HG02870 (cell line): ENCODE measurements around the gene USH2A.
A peak's percentile ranks its signal among the peaks of the same experiment; 100 is the strongest.
"Not testable (repeated sequence)": the region's sequence is repeated elsewhere in the genome, so short reads cannot be mapped to it uniquely, and the experiment has no call there.

Experiments used
- ATAC-seq: cut with Tn5 transposase; IDR thresholded peaks from one replicate; pipeline ENCODE4 v1.9.1; 2021; ENCODE audit warnings: mild to moderate bottlenecking, moderate library complexity; ENCODE audit not compliant: unreplicated experiment

Gene USH2A

DNA sequence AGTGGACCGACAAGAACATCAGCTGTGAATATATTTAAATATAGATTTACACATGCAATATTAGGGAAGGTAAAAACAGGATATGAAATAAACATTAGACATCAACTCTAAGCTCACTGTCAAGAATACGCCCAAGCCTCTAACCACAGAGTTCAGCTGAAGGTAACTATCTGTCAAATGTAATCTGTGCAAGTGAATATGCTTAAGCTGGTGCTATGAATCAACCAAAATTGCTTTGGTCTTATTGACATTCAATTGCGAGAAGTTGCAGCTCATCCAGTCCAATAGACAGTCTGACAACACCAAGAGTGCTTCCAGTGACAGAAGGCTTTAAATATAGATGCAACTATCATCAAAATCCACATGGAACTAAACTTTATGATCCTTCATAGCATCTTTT, 32.3 kb downstream of the USH2A start:
- no peak for ATAC-seq

DNA sequence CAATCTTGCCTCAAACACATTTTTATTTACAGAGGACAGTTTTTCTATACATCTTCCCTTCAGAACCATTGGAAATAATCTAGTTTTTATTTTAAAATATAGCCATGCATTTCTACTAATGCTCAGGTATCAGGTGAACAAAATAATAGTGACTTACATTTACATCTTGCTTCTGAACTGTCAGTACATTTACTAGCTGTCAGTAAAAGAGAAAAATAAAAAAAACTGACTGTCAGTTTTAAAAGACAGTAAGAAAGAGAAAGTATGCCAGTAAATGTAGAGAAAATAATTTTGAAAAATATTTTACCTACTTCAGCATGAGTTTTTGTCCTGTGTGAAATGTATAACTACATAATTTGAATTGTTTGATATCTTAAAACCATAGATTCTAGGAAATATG, 33.5 kb downstream of the USH2A start:
- ATAC-seq: no peak

DNA sequence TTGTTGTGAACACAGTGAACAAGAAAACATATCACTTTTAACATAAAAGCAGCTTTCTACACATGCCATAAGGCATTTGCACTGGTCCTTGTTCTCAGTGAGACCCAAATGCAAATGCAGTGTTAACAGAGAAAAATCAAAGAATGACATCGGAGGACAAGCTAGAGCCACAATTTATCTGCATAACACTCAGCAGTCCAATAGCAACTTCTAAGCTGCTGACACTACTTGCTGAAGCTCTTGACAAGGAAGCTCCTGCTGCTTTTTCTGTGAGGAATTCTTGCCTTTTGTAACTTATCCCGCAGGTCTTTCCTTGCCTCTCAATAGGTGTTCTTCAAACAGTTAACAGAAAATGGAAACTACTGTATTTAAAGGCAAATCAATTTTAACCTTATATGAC, 34.7 kb downstream of the USH2A start:
- ATAC-seq: no peak

DNA sequence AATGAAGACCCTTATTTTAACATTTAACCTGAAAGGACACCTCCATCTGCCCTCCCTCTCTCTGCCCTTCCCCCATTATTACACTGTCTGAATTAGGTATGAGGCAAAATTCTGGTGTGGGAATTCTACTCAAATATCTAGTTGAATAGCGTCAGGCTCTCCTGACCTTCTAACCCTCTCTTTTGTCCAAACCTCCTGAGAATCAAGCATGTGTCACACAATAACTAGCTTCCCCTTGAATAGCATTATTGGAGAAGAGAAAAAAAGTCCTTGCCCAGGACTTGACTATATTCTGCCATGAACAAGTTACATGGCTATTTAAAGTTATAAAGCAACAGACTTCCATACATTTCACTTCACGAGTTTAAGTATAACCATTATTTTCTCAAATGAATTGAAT, 35.5 kb downstream of the USH2A start:
- no peak for ATAC-seq

DNA sequence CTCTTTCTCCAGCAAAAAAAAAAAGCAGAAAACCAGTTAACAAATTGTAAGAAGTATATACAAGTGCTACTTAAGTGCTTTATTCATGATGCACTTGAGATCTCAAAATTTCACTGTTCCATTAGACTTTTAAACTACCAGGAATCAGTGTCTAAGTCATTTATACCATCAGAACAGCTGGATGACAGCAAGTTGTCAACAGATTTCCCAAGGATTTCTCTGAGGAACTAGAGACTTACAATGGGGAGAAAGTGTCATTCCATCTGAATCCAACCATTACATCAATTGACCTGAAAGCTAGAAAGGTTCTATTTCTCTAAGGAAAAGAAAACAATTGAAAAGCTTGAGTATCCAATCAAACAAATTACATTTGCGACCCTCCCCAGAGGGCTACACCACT, 43.8 kb downstream of the USH2A start:
- no peak for ATAC-seq

DNA sequence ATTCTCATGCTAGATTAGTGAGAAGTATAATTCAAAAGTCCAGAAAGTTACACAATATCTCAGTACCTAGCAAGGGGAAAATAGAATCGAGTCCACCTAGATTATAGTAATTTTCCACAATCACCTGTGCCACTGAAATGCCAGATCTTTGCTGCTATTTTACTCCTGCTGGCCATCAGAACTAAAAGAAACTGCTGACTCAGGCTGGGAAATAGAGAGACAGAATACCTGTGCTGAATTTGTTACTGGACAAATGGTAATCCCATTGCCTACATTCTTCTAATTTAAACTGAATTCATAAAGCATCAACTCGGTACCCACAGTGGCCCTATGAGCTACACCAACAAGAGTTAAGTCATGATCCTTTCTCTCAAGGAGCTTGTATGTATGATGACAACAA, 55.0 kb downstream of the USH2A start:
- no peak for ATAC-seq

DNA sequence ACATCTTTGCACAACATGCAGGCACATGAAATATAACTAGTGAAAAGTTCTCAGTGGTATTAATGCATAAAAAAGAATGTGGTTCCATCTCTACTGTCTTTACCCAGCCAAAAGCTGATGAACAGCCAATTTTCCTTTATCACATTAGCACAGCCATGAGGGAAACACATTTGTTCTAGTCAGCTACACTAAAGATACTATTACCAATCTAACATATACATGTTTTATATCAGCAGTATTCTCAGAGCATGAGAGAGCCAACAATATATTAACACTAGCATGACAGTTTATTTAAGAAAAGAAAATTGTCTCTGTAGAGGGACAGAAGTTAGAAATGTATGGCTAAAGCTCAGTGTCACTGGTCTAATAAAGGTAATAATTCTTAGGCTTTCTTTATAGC, 56.3 kb downstream of the USH2A start:
- no peak for ATAC-seq

DNA sequence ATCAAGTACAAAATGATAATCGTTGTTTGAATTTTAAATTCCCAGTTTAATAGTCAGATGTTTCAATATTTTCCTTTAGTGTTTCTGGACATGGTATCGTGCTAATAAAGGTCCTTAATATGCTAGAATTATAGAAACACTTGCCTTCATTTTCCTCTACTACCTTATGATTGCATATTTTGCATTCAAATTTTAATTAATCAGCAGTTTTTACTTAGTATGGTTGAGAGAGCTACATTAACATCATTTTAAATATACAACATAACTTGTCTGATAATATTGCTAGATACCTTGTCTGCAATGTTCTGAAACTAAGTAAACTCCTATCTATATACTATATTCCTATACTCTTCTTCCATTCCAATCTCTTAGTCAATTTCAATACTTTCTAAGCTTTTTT, 66.3 kb downstream of the USH2A start:
- no peak for ATAC-seq

DNA sequence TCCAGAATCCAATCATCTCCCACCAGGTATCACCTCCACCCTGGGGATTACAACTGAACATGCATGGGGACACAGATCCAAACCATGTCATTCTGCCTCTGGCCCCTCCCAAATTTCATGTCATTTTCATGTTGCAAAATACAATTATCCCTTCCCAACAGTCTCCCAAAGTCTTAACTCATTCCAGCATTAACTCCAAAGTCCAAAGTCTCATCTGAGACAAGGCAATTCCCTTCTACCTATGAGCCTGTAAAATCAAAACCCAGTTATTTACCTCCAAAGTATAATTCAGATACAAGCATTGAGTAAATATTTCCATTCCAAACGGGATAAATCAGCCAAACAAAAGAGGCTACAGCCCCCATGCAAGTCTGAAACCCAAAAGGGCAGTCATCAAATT, 73.1 kb downstream of the USH2A start:
- no peak for ATAC-seq

DNA sequence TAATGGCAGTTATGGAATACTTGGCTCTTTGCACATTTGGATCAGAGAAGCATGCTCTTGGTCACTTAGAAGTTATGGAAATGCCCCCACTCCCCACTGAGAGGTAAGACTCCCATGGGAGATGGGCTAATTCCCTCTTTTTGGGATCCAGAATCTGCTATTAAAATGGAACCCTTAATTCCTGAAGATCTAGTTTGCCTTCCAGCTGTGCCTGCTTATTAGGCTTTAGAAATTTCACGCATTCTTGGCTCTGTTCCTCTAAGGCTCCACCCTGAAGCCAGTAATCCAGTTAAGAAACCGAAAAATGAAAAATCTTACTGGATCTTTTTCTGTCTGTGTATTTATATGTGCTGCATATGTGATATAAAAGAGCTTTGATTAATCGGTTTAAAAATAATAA, 76.7 kb downstream of the USH2A start:
- no peak for ATAC-seq

DNA sequence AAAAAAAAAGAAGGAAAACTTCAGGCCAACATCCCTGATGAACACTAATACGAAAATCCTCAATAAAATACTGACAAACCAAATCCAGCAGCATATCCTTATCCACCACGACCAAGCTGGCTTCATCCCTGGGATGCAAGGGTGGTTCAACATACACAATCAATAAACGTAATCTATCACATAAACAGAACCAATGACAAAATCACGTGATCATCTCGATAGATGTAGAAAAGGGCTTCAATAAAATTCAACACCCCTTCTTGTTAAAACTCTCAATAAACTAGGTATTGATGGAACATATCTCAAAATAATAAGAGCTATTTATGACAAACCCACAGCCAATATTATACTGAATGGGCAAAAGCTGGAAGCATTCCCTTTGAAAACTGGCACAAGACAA, 82.7 kb downstream of the USH2A start:
- not testable (repeated sequence) for ATAC-seq

DNA sequence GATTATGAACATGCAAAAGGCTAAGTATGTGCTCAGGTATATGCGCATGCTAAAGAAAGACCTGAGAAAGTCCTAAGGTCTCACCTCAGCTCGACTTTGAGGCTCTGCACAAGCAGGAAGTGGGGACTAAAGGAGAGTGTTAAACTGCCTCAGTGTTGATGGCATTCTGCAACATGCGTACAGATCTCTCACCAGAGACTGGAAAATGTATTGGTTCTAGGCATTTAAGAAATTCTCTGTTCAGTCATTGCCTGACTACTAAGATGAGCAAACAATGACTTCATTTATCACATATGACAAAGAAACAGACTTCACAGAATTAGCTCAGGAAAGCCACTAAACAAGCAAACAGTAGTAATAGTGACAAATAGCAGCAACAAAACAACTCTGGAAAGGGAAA, 90.8 kb downstream of the USH2A start:
- ATAC-seq: no peak

DNA sequence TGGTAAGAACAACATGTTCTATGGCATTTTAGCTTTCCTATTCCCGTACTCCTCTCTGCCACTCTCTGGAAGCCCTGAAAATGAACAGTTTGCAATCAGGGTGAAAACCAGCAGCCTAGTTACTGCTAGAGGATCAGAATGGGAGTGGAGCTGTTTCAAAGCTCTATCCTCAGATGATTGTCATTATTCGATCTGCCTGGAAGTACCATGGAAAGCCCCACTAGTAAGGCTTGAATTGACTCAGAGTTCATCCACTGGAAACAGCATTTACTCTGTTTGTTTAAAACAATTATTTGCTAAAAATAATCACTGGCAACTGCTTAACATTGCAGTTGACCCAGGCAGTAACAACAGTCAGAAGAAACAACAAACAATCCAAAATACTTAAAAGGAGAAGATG, 91.2 kb downstream of the USH2A start:
- no peak for ATAC-seq

DNA sequence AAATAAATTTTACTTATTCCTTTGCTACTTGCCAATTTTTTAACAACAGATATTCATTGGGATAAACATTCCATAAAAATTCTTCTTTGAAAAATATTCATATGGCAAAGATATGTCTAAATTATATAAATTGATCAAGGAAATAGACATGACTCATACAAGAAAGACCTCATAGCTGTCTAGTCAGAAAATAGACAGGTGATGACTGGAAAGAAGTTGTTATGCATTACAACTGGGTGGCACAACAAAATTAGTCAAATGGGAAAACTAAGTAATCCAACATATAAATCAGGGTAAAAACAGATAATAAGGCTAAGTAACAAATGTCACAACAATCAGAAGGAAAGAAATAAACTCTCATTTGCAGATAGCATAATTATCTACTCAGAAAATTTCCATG, 92.0 kb downstream of the USH2A start:
- ATAC-seq: no peak

DNA sequence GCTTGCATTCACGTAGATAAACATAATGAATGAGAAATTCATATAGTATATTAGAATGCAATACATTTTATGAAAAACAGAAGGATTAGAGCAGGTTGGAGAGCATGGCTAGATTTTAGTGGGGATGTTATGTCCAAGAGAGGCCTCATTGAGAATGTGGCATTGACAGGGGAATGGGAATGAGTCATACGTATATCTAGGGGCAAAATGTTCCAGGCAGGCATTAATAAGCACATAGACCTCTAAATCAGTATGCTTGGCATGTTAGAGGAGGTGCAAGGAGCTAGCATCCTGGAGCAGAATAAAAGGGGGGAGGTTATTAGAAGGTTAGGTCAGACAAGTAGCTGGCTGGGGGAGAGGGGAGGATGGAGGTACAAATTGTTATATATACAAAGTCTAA, 93.0 kb downstream of the USH2A start:
- no peak for ATAC-seq

DNA sequence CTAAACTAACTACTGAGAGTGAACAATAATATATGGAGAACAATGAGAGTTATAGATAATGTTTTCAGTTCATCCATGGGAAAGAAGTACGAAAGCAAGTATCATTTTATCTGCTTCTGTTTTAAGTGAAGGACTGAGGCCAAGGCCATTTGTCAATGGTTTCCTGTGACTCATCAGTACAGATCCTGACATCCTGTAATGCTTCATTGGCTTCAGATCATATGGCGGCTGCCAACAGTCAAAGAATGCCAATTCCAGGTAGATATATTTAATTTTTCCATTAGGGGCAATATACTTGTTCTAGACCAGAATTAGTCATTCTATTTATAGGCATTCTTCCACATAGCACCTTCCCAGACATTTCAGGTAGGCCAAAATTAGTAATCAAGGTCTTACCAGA, 97.3 kb downstream of the USH2A start:
- no peak for ATAC-seq

DNA sequence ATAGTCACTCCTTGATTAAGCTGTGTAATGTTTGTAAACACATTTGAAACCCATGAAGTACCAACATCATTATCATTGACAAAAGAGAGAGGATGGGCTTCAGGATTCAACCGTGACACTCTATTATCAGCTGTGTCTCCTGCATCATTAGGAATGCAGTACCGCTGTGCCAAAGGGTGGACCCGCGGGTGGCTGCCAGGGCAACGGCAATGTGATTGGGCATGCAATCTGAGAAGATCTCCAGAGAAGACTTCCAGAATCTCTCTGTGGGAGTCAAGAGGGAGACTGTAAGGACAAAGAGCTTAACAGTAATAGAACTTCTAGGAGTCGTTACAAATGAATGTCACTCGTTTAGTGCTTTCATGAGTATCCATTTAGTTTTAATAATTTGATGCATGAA, 97.9 kb downstream of the USH2A start:
- ATAC-seq: no peak

DNA sequence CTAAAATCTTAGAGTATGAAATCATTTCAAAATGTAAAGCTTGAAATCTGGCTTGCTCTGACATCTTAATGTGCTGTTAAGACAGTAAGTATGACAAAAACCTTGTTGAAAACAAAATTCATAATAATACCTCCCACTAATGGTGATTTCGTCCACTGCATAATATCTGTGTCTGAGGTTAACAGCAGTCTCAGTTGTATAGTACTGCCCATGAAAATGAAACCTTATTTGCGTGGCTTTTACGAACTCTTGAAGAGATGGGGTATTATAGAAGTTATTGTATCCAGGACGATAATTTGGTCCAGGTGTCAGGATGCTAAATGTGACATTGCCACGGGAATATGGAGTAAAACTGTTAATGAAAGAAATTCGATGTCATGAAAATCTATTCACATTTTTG, 99.9 kb downstream of the USH2A start:
- no peak for ATAC-seq

DNA sequence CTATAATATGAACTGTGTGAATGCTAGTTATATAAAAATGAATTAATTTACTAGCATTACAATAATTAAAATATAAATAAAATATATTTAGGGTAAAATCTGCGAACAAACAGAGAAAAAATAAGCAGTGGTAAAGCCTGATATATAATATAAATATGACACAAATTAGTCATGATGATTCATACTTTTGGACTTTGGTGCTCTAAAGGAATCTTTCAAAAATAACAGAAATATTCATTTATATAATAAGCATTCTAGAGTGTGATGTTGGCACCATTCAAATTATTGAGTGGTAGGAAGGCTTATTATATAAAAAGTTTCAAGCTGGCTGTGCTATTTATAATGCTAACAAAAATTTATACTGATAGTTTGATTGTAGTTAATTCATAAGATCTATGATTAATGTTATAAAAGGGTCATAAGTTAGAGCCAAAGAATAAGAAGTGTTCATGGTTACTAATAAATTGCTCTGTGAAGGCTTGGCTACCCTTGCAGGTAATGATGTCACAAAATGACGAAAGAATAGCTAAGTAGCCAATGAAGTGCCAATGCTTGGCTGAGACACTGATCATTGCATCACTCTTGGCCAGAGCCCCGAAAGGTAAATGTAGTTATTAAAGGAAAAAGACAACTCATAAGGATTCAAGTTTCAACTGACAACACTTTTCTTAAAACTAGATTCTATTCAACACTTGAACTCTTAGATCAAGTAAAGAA, 108.7 kb downstream of the USH2A start:
- no peak for ATAC-seq

DNA sequence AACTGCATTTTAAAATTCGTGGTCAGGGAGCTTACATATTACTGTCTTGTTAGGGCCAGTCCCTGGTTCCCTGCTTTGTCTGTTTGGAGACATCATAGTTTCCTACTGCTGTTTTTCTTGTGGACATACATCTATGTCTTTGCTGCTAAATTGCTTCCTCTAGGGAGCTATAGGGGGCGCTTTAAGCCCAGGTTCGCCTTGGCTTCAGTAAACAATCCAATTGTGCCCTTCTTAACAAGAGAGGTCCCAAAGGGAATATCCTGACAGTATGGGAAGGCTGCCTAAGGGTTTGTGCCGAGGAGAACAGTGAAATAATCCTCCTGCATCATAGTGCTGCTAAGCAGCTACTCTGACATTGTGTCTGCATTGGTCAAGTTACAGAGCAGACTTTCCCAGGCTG, 112.5 kb downstream of the USH2A start:
- ATAC-seq: peak; percentile 67

DNA sequence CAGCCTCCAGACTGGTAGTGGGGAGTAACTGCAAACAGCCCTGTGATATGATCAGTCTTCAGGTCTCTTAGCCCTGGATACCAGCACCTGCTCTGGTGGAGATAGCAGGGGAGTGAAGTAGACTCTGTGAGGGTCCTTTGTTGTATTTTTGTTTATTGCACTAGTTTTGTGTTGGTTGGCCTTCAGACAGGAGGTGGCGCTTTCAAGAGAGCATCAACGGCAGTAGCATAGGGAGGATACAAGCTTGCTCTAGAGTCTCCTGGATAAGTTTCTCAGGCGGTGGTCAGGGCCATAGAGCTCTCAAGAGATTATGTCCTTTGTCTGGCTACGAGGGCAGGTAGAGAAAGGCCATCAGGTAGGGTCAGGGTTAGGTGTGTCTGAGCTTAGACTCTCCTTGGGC, 116.4 kb downstream of the USH2A start:
- no peak for ATAC-seq

DNA sequence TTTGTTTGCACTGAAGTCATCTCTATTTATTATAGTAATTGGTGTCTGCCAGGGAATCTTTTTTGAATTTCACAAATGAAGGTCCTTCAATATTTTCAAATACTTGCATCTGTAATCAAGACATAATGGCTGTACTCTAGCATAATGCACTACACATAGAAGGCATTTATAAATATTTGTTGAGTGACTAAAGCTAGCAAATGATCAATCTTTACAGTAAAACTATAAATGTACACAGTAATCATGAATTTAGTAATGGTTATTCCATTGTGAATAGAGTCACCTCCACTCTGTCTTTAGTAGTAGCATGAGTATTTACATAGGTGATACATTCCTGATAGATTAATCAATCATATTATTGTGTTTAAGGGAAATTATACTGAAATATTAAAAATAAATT, 119.6 kb downstream of the USH2A start:
- no peak for ATAC-seq

DNA sequence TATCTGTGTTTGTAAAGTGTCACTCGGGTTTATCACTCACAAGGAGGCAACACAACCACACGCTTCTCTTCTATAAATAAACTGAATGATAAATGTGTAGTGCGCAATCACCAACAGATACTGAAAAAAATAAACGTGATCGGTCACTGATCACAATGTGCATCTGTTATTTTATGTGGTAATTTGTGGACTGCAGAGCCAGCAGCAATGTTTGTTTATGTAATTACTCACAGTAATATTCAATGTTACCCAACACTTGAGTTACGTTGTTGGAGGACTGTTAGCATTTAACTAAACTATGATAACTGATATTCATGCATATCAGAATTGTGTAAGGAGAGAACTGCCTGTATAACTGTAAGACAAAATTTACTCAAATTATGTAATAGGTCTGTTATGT, 129.6 kb downstream of the USH2A start:
- ATAC-seq: no peak

DNA sequence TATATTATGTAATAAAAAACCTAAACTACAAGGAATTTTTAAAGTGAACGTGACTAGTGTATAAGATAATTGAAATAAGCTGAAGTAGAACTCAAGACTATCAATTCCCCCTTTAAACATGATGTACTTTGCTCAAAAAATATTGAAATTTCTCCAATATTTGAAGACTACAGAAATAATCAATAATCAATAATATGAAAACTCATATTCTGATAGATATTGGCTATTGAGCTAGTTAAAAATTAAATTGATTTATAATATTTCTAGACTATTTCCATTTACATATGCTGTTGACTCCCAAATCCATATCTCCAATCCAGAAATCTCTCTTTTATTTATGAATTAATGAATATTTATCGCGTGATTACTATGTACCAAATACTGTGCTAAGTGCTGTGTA, 133.2 kb downstream of the USH2A start:
- no peak for ATAC-seq
